Kidney epithelial cell (primary cell): ENCODE data around the gene HTD2. TPM values are rescaled to one million over a fixed set of nuclear protein-coding genes. Genes with fewer than 3 reads are reported as not detected.
A peak's percentile ranks its signal among the peaks of the same experiment; 100 is the strongest.

Experiments used
- DNase-seq: peaks from one replicate; pipeline ENCODE4 v3.0.0-alpha.2; 2010; ENCODE audit warnings: low read depth
- H3K27me3 ChIP-seq: 2 replicates; pipeline ENCODE4 v1.6.0; 2011; ENCODE audit warnings: low read length; ENCODE audit not compliant: control insufficient read depth, insufficient read depth
- H3K36me3 ChIP-seq: 2 replicates; pipeline ENCODE4 v1.5.1; 2011; ENCODE audit warnings: low read length; ENCODE audit not compliant: control insufficient read depth, insufficient read depth
- H3K4me3 ChIP-seq: 2 replicates; pipeline ENCODE4 v1.5.1; 2011; ENCODE audit warnings: low read depth, mild to moderate bottlenecking, control low read depth, low read length
- CTCF ChIP-seq: IDR thresholded peaks from 2 replicates; pipeline ENCODE4 v1.5.1; 2011; ENCODE audit warnings: mild to moderate bottlenecking, moderate library complexity, low read length, control low read depth, inconsistent platforms; ENCODE audit not compliant: insufficient read depth, poor library complexity, severe bottlenecking
- total RNA-seq: library from RNA; depleted of rRNA; stranded (reverse); fragments of >200 nt; gene quantifications from 2 replicates; pipeline ENCODE4 v1.2.3, GENCODE V29; 2015

The HTD2 gene
- 5.3 and 8.9 TPM in 2 replicates for total RNA-seq

GRCh38 chr3:58305882-58306711, at the start of gene HTD2, which contains the start of gene RPP14:
TSS of gene HTD2 (plus strand) at chr3:58306520. CDS start at chr3:58317614, 11,094 bp downstream.
TSS of gene RPP14 (plus strand) at chr3:58306245. CDS start at chr3:58310330, 4,085 bp downstream.
- TF ChIP-seq CTCF, result peak; percentile 99
- Histone ChIP-seq H3K4me3 (peak within 1 kb of the TSS; percentile 96), H3K27me3 (peaks cover 2% of the 10 kb centered on the region), H3K36me3 (no peaks in the 10 kb centered on the region)
- peak; percentile 79 for DNase-seq

GRCh38 chr3:58258392-58259055, 47.8 kb upstream of the HTD2 start:
- DNase-seq, result no peak
- no peak overlapping the region for H3K4me3 ChIP-seq
- no peaks in the 10 kb centered on the region for H3K27me3 ChIP-seq
- no peaks in the 10 kb centered on the region for H3K36me3 ChIP-seq
- TF ChIP-seq CTCF, result no peak

- DNase-seq, result peak; percentile 59
- no peaks in the 10 kb centered on the region for H3K36me3 ChIP-seq
- no peak for TF ChIP-seq CTCF
- no peaks in the 10 kb centered on the region for H3K27me3 ChIP-seq
- no peak overlapping the region for H3K4me3 ChIP-seq
These were observed 46.0 kb upstream of the HTD2 start for GRCh38 chr3:58260261-58260731.

- Histone ChIP-seq H3K4me3 (no peak overlapping the region), H3K27me3 (no peaks in the 10 kb centered on the region), H3K36me3 (no peaks in the 10 kb centered on the region)
- TF ChIP-seq CTCF, result no peak
- no peak for DNase-seq
These were observed 45.6 kb upstream of the HTD2 start for GRCh38 chr3:58260733-58261132.

GRCh38 chr3:58261954-58262666, 44.2 kb upstream of the HTD2 start:
- no peak for DNase-seq
- no peak overlapping the region for H3K4me3 ChIP-seq
- TF ChIP-seq CTCF, result no peak
- H3K36me3 ChIP-seq, result no peaks in the 10 kb centered on the region
- H3K27me3 ChIP-seq, result no peaks in the 10 kb centered on the region
